ENCODE measurements around the gene IWS1. TPM values are rescaled to one million over a fixed set of nuclear protein-coding genes. Genes with fewer than 3 reads are reported as not detected.
"Not testable (repeated sequence)": the region's sequence is repeated elsewhere in the genome, so short reads cannot be mapped to it uniquely, and the experiment has no call there.

The IWS1 gene
- polyA plus RNA-seq, 2 of the 4 experiments (the other 2 are of a cell fraction), result 56.6 to 69.1 TPM

GRCh38 chr2:127543013-127543501 is 16.8 kb upstream of the IWS1 start:
- H3K4me2 ChIP-seq, result peak overlapping the region; percentile 13; the same call in 1 of the 3 replicates
- H3K4me3 ChIP-seq, FAIRE-seq, POLR2A ChIA-PET, H3K4me1 ChIP-seq, ATAC-seq, H3K9me3 ChIP-seq: not testable (repeated sequence)
- DNase-seq (ENCODE audit: low read depth in 1 of 2, low spot score in 1 of 2), result peak in 1 of 2 experiments; percentile 14
- 40% methylated on average over 8 of the region's 8 CpGs for WGBS (ENCODE audit: missing lambda C conversion rate)
- H3K27ac ChIP-seq, result peak overlapping the region in 1 of 2 experiments; percentile 13; a peak in 2 of 6 replicates
- CTCF ChIA-PET, result interaction anchor here (0.6 kb wide), 1 partner anchor 57 kb away, joined by 3 read pairs; no protein-coding TSS in a partner anchor

DNA sequence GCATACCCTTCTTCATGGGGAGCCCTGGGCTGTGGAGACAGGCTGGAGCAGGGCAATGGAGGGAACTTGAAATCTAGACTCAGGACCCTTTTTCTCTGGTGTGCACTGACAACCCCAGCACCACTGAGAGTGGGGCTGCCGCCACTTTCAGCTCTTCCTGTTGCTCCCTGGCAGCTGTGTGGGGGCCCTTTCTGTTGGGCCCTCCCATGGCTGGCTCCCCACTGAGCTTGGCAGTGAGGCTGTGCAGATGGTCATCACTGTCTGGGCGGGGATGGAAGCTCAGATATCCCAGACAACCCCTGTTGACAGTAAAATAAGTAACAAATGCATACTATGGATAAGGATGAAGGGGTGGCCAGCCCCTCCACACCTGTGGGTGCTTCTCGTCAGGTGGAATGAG is 15.9 kb upstream of the IWS1 start:
- TF ChIP-seq, protein P1, sequence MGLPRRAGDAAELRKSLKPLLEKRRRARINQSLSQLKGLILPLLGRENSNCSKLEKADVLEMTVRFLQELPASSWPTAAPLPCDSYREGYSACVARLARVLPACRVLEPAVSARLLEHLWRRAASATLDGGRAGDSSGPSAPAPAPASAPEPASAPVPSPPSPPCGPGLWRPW (IDR thresholded peaks at IDR 0.05), result no peak
- TF ChIP-seq PHF8 (IDR thresholded peaks at IDR 0.05; ENCODE audit: borderline replicate concordance, low read depth) (no peak), SMC3 (IDR thresholded peaks at IDR 0.05) (no peak), ZC3H11A (IDR thresholded peaks at IDR 0.05) (no peak), BHLHE40 (IDR thresholded peaks at IDR 0.05; ENCODE audit: low read depth, low read length) (no peak), MYC (IDR thresholded peaks at IDR 0.05; ENCODE audit: borderline replicate concordance, low read length) (no peak), EP300 (IDR thresholded peaks at IDR 0.05) (no peak), FOSL2 (IDR thresholded peaks at IDR 0.05) (no peak), FOSL2 (CRISPR knock-in tag; IDR thresholded peaks at IDR 0.05) (no peak), CHD4 (IDR thresholded peaks at IDR 0.05; ENCODE audit: borderline replicate concordance) (no peak), RARB (CRISPR knock-in tag; IDR thresholded peaks at IDR 0.05) (no peak), KDM5A (IDR thresholded peaks at IDR 0.05) (no peak), RAD21 (conservative IDR thresholded peaks at IDR 0.05 in 1 of 2, IDR thresholded peaks at IDR 0.05 in 1 of 2) (no peak), NPAS2 (CRISPR knock-in tag; IDR thresholded peaks at IDR 0.05; ENCODE audit: borderline replicate concordance) (no peak), ELK1 (IDR thresholded peaks at IDR 0.05; ENCODE audit: low read depth, low read length) (no peak), KDM1A (IDR thresholded peaks at IDR 0.05; ENCODE audit: low read depth) (no peak), HDAC2 (IDR thresholded peaks at IDR 0.05) (no peak), HEYL (CRISPR knock-in tag; IDR thresholded peaks at IDR 0.05) (no peak)
- FAIRE-seq (no peak), ATAC-seq (peak in 1 of 2 experiments; percentile 17; a peak in 1 of 6 replicates), DNase-seq (ENCODE audit: low read depth in 1 of 2, low spot score in 1 of 2) (no peak)
- no peak overlapping the region for H3K4me2 ChIP-seq
- H3K27ac ChIP-seq, result no peak overlapping the region; a peak in 1 of 6 replicates
- CTCF ChIA-PET, result interaction anchor here (1.0 kb wide), 1 partner anchor 37 kb away, joined by 3 read pairs; no protein-coding TSS in a partner anchor
- H3K4me1 ChIP-seq, result peaks cover 8% of the 10 kb centered on the region; the same call in 1 of the 3 replicates
- 84% methylated on average over 3 of the region's 3 CpGs for WGBS (ENCODE audit: missing lambda C conversion rate)
- POLR2A ChIA-PET, result no interaction called here
- H3K9me3 ChIP-seq, result peaks cover 2% of the 10 kb centered on the region; the same call in 1 of the 3 replicates
- H3K4me3 ChIP-seq, result no peak overlapping the region

DNA sequence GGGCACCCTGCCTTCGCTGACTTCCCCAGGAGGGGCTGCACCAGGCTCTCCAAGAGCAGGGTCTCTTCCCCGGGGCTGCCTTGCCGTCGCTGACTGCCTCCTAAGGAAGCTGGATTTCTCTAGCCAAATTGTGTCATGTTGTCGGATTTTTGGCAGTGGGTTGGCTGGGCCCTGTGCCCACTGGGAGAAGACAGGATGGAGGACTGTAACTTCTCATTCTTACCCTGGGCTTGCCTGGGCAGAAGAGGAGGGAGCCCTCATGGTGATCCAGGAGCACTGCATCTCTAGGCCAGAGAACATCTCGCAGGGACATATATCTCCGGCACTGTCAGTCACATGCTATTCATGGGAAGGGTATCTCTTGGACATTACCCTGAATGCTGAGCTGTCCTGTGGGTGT is 15.5 kb upstream of the IWS1 start:
- Histone ChIP-seq H3K9me3 (no peaks in the 10 kb centered on the region), H3K27ac (no peak overlapping the region), H3K4me2 (no peak overlapping the region), H3K4me3 (no peak overlapping the region), H3K4me1 (peaks cover 8% of the 10 kb centered on the region; the same call in 1 of the 3 replicates)
- ChIA-PET CTCF (interaction anchor here (1.0 to 1.7 kb wide), 2 partner anchors 38 to 49 kb away, joined by 3 to 4 read pairs; no protein-coding TSS in a partner anchor), POLR2A (no interaction called here)
- 90% methylated on average over 5 of the region's 7 CpGs for WGBS (ENCODE audit: missing lambda C conversion rate)
- DNase-seq (ENCODE audit: low read depth in 1 of 2, low spot score in 1 of 2), result no peak
- FAIRE-seq, result no peak
- no peak for TF ChIP-seq CBX2 (IDR thresholded peaks at IDR 0.05; ENCODE audit: borderline replicate concordance, low read depth)
- TF ChIP-seq RARB (CRISPR knock-in tag; IDR thresholded peaks at IDR 0.05), result no peak
- no peak for TF ChIP-seq FOXS1 (CRISPR knock-in tag; IDR thresholded peaks at IDR 0.05)
- TF ChIP-seq TFCP2L1 (CRISPR knock-in tag; IDR thresholded peaks at IDR 0.05), result no peak
- TF ChIP-seq E2F6 (IDR thresholded peaks at IDR 0.05; ENCODE audit: borderline replicate concordance, low read depth), result no peak
- no peak for TF ChIP-seq KDM5A (IDR thresholded peaks at IDR 0.05)
- no peak for TF ChIP-seq CBX8 (IDR thresholded peaks at IDR 0.05)
- no peak for TF ChIP-seq MAFK (IDR thresholded peaks at IDR 0.05; ENCODE audit: partially characterized antibody)
- no peak for TF ChIP-seq NFE2L2 (conservative IDR thresholded peaks at IDR 0.05; ENCODE audit: low read length)
- no peak for TF ChIP-seq NR3C1 (IDR thresholded peaks at IDR 0.05)
- TF ChIP-seq MAZ (IDR thresholded peaks at IDR 0.05; ENCODE audit: borderline replicate concordance, low read depth, low read length), result no peak
- ATAC-seq, result peak; percentile 27 to 52; a peak in 3 of 6 replicates

Measured in A549 (cell line).